Upper lobe of left lung (tissue), 6 donors: ENCODE results near the gene ZBED4. TPM values are rescaled to one million over a fixed set of nuclear protein-coding genes. Genes with fewer than 3 reads are reported as not detected.

ENCODE experiments used
- ATAC-seq, 2 donors: fragments of 200-7000 bp; cut with Tn5 transposase; one replicate each; pipeline ENCODE4 v1.9.1; 2022; ENCODE audit warnings: mild to moderate bottlenecking in 2 of 2, moderate library complexity in 2 of 2; ENCODE audit not compliant: low FRiP score in 2 of 2
- DNase-seq, 2 donors: peaks; one replicate each; pipeline ENCODE4 v3.0.0-alpha.2; 2019 to 2020
- H3K27ac ChIP-seq, 4 donors: fragments of 200-600 bp; sonication (generic); one replicate each; pipeline ENCODE4 v1.5.1; 2016 to 2019
- H3K27me3 ChIP-seq, 4 donors: fragments of 200-600 bp; sonication (generic); one replicate each; pipeline ENCODE4 v1.5.1; 2017 to 2019
- H3K36me3 ChIP-seq, 4 donors: fragments of 200-600 bp; sonication (generic); one replicate each; pipeline ENCODE4 v1.5.1; 2016 to 2019
- H3K4me1 ChIP-seq, 4 donors: fragments of 200-600 bp; sonication (generic); one replicate each; pipeline ENCODE4 v1.5.1; 2018 to 2019
- H3K4me3 ChIP-seq, 4 donors: fragments of 200-600 bp; sonication (generic); one replicate each; pipeline ENCODE4 v1.5.1; 2017 to 2019; ENCODE audit warnings: mild to moderate bottlenecking in 2 of 4, moderate library complexity in 1 of 4
- H3K9me3 ChIP-seq, 4 donors: fragments of 200-600 bp; sonication (generic); one replicate each; pipeline ENCODE4 v1.5.1; 2018 to 2019
- EP300 ChIP-seq, 4 donors: sonication (generic); formaldehyde crosslinking; IDR thresholded peaks; one replicate each; pipeline ENCODE4 v1.5.1; 2017; ENCODE audit warnings: antibody characterized with exemption in 4 of 4, control low read depth in 2 of 4
- POLR2A ChIP-seq, 4 donors: fragments of 450-650 bp; IDR thresholded peaks; one replicate each; pipeline ENCODE4 v1.5.1; 2016 to 2017; ENCODE audit warnings: antibody characterized with exemption in 4 of 4, mild to moderate bottlenecking in 2 of 4
- POLR2AphosphoS5 ChIP-seq, 2 donors: sonication (generic); formaldehyde crosslinking; IDR thresholded peaks; one replicate each; pipeline ENCODE4 v1.5.1; 2017; ENCODE audit warnings: antibody characterized with exemption in 2 of 2
- WGBS, 2 donors: methylation state at CpG; one replicate each; pipeline ENCODE4 v1.1.5; 2017 to 2018; 5-methylcytosine and 5-hydroxymethylcytosine counted together
- total RNA-seq, 6 donors: library from RNA; depleted of rRNA in 4 of 6; stranded (reverse); fragments of >200 nt in 4 of 6; gene quantifications; one replicate each; pipeline versions ENCODE4 v1.1.0 to v1.2.1, GENCODE V29; 2016 to 2021
- TF ChIP-seq, protein P1 (sequence below), 6 experiments: fragments of 450-650 bp in 4 of 6; fragments of 200-600 bp in 2 of 6; sonication (generic) in 2 of 6; IDR thresholded peaks; one replicate each; pipeline ENCODE4 v1.5.1; 2016 to 2019; ENCODE audit warnings: antibody characterized with exemption in 6 of 6
- donor health status: DM: no; HTN: no; CAD: no; lungs with moderate emphysema.
- donor health status: DM: no; HTN: yes; CAD: no; lungs with severe emphysema.

Gene ZBED4
- total RNA-seq, 6 donors from 2014 or later: 10.8 to 19.9 (median 15.5) TPM

DNA sequence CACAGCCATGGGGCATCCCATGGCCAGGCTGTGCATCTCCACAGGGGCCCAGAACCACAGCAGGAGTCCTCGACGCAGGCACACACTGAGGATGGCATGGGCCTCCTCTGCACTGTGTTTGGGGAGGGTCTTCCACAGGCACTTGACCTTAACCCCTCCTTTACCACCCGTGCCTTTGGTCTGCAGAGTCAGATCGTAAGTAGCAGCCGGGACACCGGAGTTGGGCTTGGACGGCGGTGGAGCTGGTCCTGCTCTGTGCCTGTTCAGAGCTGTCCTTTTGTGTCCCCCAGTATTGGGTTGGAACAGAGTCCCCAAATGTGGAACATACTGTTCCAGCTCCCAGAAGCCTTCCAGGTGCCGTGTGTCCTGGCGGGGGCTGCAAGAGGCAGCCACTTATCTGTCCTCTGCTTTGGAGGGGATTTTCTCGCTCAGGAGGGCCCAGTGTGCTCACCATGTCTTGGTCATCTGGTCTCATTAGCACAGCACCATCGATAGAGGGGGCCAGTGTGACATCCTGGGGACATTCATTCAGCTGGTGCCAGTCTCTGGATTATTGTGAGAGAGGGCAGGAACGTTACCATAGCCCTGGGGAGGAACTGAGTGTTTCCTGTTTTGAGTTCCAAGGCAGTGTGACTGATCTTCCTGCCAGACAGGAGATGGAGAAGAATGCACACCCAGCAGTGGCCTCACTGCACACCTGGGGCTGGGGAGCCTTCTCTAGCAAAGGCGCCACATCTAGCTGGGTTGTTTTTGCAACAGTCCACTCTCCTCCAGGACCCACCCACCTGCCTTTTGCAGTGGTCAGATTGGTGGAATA lies 77.2 kb downstream of the ZBED4 start:
- peaks cover 0 to 6% (median 0%) of the 10 kb centered on the region in 4 donors for H3K27me3 ChIP-seq
- TF ChIP-seq POLR2A (IDR thresholded peaks at IDR 0.05) (peak in 1 of 4 donors; percentile 54), EP300 (IDR thresholded peaks at IDR 0.05) (no peak), POLR2AphosphoS5 (IDR thresholded peaks at IDR 0.05) (peak; percentile 62 to 79)
- TF ChIP-seq, protein P1, sequence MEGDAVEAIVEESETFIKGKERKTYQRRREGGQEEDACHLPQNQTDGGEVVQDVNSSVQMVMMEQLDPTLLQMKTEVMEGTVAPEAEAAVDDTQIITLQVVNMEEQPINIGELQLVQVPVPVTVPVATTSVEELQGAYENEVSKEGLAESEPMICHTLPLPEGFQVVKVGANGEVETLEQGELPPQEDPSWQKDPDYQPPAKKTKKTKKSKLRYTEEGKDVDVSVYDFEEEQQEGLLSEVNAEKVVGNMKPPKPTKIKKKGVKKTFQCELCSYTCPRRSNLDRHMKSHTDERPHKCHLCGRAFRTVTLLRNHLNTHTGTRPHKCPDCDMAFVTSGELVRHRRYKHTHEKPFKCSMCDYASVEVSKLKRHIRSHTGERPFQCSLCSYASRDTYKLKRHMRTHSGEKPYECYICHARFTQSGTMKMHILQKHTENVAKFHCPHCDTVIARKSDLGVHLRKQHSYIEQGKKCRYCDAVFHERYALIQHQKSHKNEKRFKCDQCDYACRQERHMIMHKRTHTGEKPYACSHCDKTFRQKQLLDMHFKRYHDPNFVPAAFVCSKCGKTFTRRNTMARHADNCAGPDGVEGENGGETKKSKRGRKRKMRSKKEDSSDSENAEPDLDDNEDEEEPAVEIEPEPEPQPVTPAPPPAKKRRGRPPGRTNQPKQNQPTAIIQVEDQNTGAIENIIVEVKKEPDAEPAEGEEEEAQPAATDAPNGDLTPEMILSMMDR (IDR thresholded peaks at IDR 0.05): peak; percentile 72 to 89 (median 78)
- WGBS, 2 donors: 33 to 44% methylated on average over 6 to 14 of the region's 14 CpGs
- H3K4me3 ChIP-seq: no peak overlapping the region
- H3K9me3 ChIP-seq: no peaks in the 10 kb centered on the region
- DNase-seq (peak in 1 of 2 donors; percentile 92), ATAC-seq (peak; percentile 64 to 84)
- H3K4me1 ChIP-seq: peaks cover 52 to 63% (median 59%) of the 10 kb centered on the region in 4 donors
- peaks cover 0 to 7% (median 4%) of the 10 kb centered on the region in 4 donors for H3K36me3 ChIP-seq
- peak overlapping the region; percentile 48 to 97 (median 74) for H3K27ac ChIP-seq

DNA sequence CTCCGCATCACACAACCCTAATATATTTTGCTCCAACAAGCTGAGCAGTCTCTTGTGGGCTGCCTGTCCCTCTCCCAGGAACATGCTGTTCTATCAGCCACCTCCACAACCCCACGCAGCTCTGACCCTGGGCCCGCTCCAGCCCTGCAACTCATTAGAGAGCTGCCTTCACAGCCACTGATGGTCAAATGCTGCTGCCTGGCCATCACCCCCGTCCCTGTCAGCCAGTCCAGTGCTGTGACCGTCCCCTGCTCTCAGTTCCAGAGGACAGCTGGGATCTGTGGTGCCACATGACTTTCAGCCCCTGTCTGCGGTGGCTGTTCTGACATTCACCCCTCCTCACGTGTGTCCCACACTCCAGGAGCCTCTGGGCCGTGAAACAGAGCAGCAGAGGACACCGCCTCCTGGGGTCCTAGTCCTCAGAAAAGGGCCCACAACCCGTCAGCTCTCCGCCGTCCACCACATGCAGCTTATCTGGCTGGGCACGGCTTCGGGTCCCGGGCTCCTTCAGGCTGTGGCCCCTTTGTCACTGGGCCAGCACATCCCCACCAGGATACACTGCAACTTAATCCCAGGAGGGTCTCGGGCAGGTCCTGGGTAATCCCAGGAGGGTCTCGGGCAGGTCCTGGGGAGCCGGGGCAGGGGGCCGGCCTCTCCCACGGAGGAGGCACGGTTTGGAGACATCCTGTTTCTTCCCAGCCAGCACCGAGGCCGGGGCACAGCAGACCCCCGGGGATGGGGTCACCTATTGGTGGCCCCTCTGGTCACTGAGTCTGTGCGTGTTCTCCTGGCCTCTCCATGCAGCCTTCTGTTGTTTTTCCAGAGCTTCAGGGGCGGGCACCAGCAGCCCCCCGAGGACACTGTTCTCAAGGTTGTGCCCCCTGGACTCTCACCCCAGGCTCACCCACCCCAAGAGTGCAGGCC lies 79.9 kb downstream of the ZBED4 start:
- H3K36me3 ChIP-seq: no peaks in the 10 kb centered on the region
- H3K27ac ChIP-seq: peak overlapping the region; percentile 95 to 100 (median 98)
- H3K4me3 ChIP-seq: peak overlapping the region in 3 of 4 donors; percentile 45 to 61 (median 61)
- peak in 2 of 4 donors; percentile 13 to 19 for TF ChIP-seq EP300 (IDR thresholded peaks at IDR 0.05)
- peak; percentile 38 to 49 for TF ChIP-seq POLR2AphosphoS5 (IDR thresholded peaks at IDR 0.05)
- TF ChIP-seq POLR2A (IDR thresholded peaks at IDR 0.05): no peak
- TF ChIP-seq, protein P1 (IDR thresholded peaks at IDR 0.05): no peak
- WGBS, 2 donors: 73 to 75% methylated on average over 7 to 23 of the region's 27 CpGs
- ATAC-seq (no peak), DNase-seq (peak in 1 of 2 donors; percentile 79)
- H3K27me3 ChIP-seq: peaks cover 0 to 6% (median 0%) of the 10 kb centered on the region in 4 donors
- no peaks in the 10 kb centered on the region for H3K9me3 ChIP-seq
- H3K4me1 ChIP-seq: peaks cover 69 to 89% (median 77%) of the 10 kb centered on the region in 4 donors

DNA sequence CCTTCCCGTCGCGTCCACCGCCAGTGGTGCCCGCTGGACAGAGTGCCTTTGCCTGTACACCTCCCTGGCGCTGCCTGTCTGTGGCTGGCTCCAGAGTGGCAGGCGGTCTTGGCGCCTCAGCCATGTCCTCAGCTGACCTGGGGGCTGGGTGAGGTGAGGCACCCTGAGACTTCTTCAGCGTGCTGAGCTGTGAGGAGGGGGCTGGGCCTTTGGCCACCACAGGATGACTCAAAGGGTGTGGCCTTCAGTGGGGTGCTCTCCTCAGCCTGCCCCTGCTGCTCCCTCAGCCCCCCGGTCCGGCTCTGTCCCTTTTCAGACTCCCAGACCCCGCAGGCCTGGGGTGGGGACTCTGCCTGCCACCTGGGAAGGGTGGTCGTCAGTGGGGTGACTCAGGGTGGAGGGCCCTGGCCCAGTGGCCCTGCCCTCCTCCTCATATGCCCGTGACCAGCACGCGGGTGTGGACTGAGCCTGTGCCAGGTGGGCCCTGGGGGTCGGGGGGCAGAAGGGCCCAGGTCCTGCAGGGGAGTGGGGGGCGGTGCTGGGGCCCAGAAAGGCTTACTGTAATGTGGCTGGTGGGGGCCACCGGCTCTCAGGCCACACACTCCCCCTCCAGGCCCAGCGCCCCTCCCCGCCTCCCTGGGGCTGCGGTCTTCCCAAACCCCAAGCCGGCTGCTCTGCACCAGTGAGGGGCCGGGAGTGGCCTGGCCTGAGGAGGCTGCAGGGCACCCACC lies 80.7 kb downstream of the ZBED4 start:
- Histone ChIP-seq H3K27ac (peak overlapping the region; percentile 95 to 100 (median 98)), H3K4me1 (peaks cover 66 to 93% (median 78%) of the 10 kb centered on the region in 4 donors), H3K9me3 (no peaks in the 10 kb centered on the region), H3K4me3 (peak overlapping the region; percentile 27 to 61 (median 53)), H3K36me3 (no peaks in the 10 kb centered on the region), H3K27me3 (peaks cover 0 to under 1% (median 0%) of the 10 kb centered on the region in 4 donors)
- WGBS, 2 donors: 23 to 49% methylated on average over 14 to 18 of the region's 24 CpGs
- peak; percentile 27 to 61 for ATAC-seq
- DNase-seq: peak; percentile 89 to 95
- TF ChIP-seq, protein P1 (IDR thresholded peaks at IDR 0.05): peak in 2 of 6 experiments; percentile 11 to 21
- TF ChIP-seq POLR2A (IDR thresholded peaks at IDR 0.05) (peak in 3 of 4 donors; percentile 16 to 79 (median 55)), POLR2AphosphoS5 (IDR thresholded peaks at IDR 0.05) (peak; percentile 54 to 89), EP300 (IDR thresholded peaks at IDR 0.05) (peak in 2 of 4 donors; percentile 81 to 96)

DNA sequence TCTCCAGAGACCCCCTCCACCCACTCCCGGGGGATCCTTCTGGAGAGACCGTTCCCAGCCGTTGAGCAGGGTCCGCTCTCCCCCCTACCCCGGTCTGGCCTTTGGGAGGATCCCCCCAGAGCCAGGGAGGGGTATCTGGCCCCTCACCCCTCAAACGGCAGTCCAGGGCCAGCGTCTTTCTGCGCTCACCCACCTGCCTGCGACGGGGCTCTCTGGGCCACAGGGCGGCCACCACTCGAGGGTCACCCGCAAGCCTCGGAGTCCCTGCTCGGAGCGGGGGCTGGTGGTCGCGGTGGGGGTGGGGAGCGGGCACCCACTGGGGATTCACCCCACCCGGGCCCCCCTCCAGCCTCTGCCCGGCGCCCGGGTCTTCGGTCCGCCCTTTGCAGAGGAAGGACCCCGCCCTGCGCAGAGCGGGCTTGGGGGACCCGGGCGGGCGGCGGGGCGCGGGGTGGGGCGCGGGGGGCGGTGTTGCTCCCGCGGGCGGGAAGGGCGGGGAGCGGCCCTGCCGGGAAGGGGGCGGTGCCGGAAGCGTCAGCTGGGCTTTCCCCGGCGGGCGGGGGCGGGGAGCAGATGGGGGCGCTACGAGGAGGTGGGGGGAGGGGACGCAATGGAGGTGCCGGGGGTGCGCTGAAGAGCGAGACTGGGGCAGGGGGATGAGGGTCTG lies 81.4 kb downstream of the ZBED4 start:
- peak; percentile 2 to 60 for ATAC-seq
- DNase-seq: peak; percentile 89 to 97
- WGBS, 2 donors: 12% methylated on average over 12 of the region's 56 CpGs; no CpG with 5 or more reads in 1 of the 2 donors
- TF ChIP-seq EP300 (IDR thresholded peaks at IDR 0.05) (peak in 2 of 4 donors; percentile 67 to 81), POLR2A (IDR thresholded peaks at IDR 0.05) (no peak), POLR2AphosphoS5 (IDR thresholded peaks at IDR 0.05) (peak in 1 of 2 donors; percentile 41)
- TF ChIP-seq, protein P1 (IDR thresholded peaks at IDR 0.05): no peak
- H3K27me3 ChIP-seq: no peaks in the 10 kb centered on the region
- H3K9me3 ChIP-seq: no peaks in the 10 kb centered on the region
- H3K4me3 ChIP-seq: peak overlapping the region; percentile 27 to 61 (median 53)
- no peaks in the 10 kb centered on the region for H3K36me3 ChIP-seq
- H3K4me1 ChIP-seq: peaks cover 62 to 92% (median 71%) of the 10 kb centered on the region in 4 donors
- peak overlapping the region; percentile 95 to 100 (median 98) for H3K27ac ChIP-seq
